AG08395 (cell line): Measurements from ENCODE around the gene CD40.

Experiments used
- DNase-seq: peaks from one replicate; pipeline ENCODE4 v3.0.0; 2012; ENCODE audit warnings: mixed read lengths, low spot score

CD40 gene

GRCh38 chr20:46148313-46149208 lies 30.4 kb downstream of the CD40 start:
- no peak for DNase-seq

- no peak for DNase-seq
Observed at GRCh38 chr20:46150943-46151342, 32.8 kb downstream of the CD40 start.

- no peak for DNase-seq
Observed at GRCh38 chr20:46151936-46152335, 33.8 kb downstream of the CD40 start.

GRCh38 chr20:46152824-46153586 lies 34.9 kb downstream of the CD40 start:
- no peak for DNase-seq

DNA sequence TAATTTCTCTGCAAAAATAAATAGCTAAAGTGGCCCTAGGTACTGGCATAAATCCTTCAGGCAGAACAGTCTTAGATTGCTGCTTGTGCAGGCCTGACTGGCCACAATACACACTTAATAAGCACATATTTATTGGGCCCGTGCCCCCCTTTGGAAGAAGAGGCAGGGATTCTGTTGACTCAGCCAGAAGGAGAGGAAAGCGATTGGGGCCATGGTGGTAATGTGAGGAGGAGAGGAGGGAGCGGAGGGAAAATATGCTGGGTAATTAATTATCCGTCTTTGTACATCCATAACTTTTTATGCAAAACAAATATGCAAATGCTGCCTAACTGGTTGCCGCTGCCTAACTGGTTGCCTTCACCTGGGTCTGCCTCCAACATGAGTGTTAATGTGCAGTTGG lies 36.2 kb downstream of the CD40 start:
- no peak for DNase-seq

GRCh38 chr20:46154796-46155195 lies 36.7 kb downstream of the CD40 start:
- no peak for DNase-seq

- DNase-seq = no peak
Observed at GRCh38 chr20:46156065-46156464, 38.0 kb downstream of the CD40 start.

DNA sequence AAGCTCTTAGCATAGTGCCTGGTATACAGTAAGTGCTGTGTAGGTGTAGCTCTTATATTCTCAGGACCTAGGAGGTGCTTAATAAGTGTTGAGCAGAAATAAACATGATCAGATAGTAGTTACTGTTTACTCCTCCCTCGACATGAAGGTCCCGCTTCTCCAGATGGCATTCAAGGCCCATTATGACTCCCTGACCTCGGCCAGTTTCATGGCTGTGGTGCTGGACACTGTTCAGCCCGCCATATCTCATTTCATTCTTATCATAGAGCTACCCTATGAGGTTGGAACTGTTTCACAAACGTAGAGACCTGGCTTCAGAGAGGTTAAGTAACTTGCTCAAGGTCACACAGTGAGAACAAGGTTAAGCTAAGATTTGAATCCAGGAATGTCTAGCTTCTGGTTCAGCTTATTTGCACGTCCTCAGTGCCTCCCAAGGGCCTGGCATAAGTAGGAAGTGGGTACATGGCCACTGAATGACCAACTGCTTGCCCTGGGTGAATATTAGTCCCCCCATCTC lies 39.0 kb downstream of the CD40 start:
- no peak for DNase-seq

GRCh38 chr20:46157625-46158024 lies 39.5 kb downstream of the CD40 start:
- DNase-seq = no peak

DNA sequence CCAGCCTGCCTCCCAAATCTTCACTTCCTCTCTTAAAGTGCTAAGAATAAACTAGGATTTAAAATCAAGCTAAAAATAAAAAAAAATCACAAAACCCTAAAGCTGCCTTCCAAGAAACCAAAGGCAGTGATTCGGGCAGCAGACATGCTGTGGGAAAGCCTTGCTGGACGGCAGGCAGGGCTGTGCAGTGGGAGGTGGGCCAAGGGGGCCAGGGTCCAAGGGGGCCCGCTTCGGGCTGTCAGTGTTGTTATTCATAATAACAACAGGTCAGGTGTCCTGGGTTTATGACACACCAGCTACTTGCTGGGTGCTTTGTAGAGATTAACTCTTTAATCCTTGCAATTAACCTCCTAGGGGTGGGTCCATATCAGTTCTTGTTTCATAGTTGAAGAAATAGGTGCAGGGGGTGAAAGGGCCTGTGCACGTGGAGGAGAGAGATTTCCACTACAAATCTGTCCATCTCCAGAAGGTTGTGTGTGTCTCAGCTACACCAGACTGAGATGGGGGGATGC lies 40.4 kb downstream of the CD40 start:
- no peak for DNase-seq

GRCh38 chr20:46159101-46159897 lies 41.2 kb downstream of the CD40 start:
- DNase-seq = no peak

- DNase-seq = no peak
Observed at GRCh38 chr20:46160661-46161060, 42.5 kb downstream of the CD40 start.

DNA sequence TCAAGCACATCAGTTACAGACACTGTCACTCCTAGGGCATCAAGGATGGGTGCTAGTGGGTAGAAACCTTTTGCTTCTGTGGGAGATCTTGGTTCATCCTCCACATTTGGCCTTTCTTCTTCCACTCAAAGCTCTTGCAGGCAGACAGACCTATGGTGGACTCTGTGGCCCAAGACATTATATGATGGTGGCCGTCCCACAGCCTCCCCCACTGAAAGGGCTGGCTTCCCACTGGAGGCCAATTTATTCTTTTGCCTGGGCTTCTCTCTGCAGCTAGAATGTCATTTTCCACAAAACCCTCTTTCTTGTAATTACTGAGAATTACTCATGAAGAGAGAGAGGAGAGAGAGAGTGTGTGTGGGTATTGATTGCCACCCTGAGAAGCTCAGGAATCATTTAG lies 43.8 kb downstream of the CD40 start:
- no peak for DNase-seq

DNA sequence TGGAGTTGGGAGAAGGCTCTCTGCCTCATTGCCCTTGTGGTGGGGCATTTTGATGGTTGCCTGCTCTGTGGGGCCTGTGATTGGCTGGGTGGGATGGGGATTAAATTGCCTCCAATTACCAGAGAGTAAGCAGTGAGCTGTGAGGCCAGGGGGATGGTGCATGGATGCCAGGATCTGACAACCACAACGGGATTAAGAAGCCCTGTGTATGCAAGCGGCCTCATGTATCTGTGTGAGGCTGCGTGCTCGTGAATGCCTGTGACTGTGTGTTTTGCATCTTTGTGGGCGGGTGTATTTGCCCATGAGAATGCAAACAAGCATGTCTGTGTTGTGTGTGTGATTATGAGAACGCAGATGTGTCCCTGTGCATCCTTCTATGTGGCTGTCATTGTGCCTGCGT lies 46.1 kb downstream of the CD40 start:
- no peak for DNase-seq

DNA sequence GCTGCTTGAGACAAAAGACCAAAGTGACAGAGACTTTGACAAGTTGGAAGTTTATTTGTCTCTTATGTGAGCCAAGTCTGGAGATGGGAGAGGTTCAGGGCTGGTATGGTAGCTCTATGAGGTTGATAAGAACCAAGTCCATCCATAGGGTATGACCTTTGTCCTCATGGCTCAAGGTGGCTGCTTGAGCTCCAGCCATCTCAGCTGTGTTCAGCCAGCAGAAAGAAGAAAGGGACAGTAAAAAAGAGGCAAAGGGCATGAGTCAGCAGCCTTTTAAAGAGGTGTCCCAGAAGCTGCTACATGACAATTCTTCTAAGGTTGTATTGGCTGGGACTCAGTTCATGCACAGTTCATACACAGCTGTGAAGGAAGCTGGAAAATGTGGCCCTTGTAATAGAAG lies 49.0 kb downstream of the CD40 start:
- DNase-seq = no peak

DNA sequence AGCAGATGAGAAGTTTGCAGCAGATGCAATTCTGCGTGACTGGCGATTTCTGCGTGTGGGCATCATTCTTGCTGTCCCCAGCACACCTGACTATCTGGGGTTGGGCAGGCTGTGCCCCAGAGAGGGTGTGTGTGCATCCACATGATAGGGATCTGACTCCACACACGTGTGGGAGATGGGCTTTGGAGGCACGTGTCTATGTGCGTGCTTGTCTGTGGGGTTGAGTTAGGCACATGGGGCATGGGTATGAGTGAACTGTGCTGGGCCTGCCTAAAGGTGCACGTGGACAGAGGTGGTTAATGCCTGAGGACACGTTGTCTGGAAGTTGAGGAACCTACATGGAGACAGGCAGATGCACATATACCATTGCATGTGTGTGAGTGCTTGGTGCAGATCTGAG lies 50.3 kb downstream of the CD40 start:
- DNase-seq = no peak

DNA sequence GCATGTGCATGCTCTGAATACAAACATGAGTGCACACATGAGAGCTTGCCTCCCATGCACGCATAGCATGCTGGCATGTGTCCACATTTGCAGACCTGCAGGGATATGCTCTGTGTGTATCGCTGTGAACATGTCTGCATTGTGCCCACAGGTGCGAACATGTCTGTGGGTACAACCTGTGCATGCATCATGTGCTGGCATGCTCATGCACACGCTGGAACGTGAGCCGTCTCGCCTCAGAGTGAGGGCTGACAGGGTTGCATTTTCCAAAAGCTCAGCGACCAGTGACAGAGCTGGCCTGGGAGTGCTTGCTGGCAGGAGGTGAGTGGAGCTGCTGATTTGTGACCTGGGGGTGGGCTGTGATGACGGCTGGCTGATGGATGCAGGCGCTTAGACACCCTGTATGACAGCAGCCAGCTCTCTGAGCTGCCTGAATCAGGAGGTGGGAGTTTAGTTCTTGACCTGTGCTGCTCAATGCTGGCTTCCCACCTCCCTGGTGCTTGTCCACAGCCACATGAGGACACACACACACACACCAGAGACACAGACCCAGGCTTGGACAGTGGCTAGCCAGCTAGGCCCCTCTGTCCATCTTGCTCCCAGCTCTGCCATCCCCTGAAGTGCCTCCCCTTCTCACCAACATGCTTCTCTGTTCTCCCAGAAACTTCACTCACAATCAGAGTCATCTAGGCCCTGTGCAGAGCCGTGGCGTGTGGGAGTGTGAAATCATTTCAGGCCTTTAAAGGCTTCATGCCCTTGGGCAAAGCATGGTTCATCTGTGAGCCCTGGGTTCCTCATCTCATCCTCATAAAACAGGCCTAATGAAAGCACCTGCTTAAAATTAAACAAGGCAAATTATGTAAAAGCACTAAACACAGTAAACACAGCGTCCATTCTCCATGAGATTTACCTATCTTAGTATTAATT lies 51.4 kb downstream of the CD40 start:
- no peak for DNase-seq

DNA sequence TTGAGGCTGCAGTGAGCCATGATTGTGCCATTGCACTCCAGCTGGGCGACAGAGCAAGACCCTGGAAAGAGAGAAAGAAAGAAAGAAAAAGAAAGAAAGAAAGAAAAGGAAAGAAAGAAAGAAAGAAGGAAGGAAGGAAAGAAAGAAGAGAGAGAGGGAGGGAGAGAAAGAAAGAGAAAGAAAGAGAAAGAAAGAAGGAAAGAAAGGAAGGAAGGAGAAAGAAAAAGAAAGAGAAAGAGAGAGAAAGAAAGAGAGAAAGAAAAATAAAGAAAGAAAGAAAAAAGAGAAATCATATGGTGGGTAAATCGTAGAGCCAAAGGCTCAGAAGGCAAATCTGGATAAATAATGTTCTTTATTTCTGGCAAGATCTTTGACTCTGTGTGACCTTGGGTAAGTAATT lies 53.4 kb downstream of the CD40 start:
- no peak for DNase-seq

DNA sequence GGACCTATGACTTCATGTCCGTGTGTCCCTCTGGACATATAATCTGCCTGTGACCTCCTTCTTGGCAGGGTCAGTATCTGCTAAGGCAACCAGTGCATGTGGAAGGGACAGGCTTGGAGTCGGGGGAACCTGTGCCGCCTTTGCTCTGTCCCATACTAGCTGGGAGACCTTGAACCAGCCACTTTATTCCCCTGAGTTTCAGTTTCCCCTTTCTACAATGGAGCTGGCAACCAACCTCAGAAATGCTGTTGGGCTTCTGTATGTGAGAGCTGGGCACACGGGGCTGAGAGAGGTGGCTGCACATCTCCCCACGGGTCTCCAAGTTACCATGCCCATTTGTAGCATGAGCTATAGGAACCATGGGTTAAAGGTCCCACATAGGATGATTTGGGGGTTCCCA lies 53.8 kb downstream of the CD40 start:
- DNase-seq = no peak

GRCh38 chr20:46172455-46172854 lies 54.3 kb downstream of the CD40 start:
- no peak for DNase-seq

DNA sequence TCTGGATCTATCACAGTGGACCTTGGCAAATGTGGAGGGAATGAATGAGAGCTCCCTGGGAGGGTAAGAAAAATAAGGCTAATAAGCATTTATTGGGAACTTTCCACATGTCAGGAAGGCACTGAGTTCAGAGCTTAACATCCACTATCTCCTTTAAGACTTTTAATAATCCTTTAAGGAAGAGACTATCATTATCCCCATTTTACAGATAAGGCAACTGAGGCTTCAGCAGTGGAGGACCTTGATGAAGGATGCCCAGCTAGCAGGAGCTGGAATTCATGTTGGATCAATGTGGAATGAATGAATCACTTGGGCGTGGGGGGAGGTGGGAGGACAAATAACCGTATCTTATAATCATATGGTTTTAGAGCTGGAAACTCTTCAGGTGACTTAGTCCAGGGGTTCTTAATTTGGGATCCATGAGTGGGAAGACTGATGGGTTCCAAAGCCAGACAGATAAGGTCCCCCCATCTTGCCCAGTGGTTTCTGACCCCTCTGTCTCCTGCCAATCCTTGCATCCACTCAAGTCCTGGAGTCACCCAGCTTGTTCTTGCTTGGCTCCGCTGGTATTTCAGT lies 54.9 kb downstream of the CD40 start:
- no peak for DNase-seq
